ENCODE data around the gene TNFAIP2.
"Not testable (repeated sequence)": the region's sequence is repeated elsewhere in the genome, so short reads cannot be mapped to it uniquely, and the experiment has no call there.

The TNFAIP2 gene

GRCh38 chr14:103115845-103116572 is 7.3 kb upstream of the TNFAIP2 start:
- ChIA-PET CTCF (interaction anchor here (6.7 kb wide), 1 partner anchor 11 kb away, joined by 73 read pairs; no protein-coding TSS in a partner anchor), POLR2A (no interaction called here)
- no peak for DNase-seq (ENCODE audit: extremely low spot score)
- no peak for TF ChIP-seq CTCF (IDR thresholded peaks at IDR 0.05; ENCODE audit: control extremely low read depth, extremely low read depth, low read depth, missing control alignments)

GRCh38 chr14:103116636-103117035 is 6.6 kb upstream of the TNFAIP2 start:
- DNase-seq (ENCODE audit: extremely low spot score): no peak
- POLR2A ChIA-PET: interaction anchor here (0.7 kb wide), 1 partner anchor 192 kb away, joined by 8 read pairs; no protein-coding TSS in a partner anchor
- TF ChIP-seq CTCF (IDR thresholded peaks at IDR 0.05; ENCODE audit: control extremely low read depth, extremely low read depth, low read depth, missing control alignments): no peak
- CTCF ChIA-PET: interaction anchor here (6.7 kb wide), 1 partner anchor 11 kb away, joined by 73 read pairs; no protein-coding TSS in a partner anchor

GRCh38 chr14:103117499-103117898 is 5.8 kb upstream of the TNFAIP2 start:
- CTCF ChIA-PET: interaction anchor here (1.0 to 6.7 kb wide), 2 partner anchors 12 to 43 kb away, joined by 3 to 73 read pairs; no protein-coding TSS in a partner anchor
- POLR2A ChIA-PET: interaction anchor here (0.7 kb wide), 1 partner anchor 193 kb away, joined by 8 read pairs; no protein-coding TSS in a partner anchor
- DNase-seq (ENCODE audit: extremely low spot score): not testable (repeated sequence)

- no peak for TF ChIP-seq CTCF (IDR thresholded peaks at IDR 0.05; ENCODE audit: control extremely low read depth, extremely low read depth, low read depth, missing control alignments)
- DNase-seq (ENCODE audit: extremely low spot score): no peak
- CTCF ChIA-PET: interaction anchor here (1.0 to 6.7 kb wide), 3 partner anchors 13 to 43 kb away, joined by 3 to 73 read pairs (median 15); no protein-coding TSS in a partner anchor
- POLR2A ChIA-PET: no interaction called here
Measured at GRCh38 chr14:103118018-103118662, 5.1 kb upstream of the TNFAIP2 start.

GRCh38 chr14:103118663-103119404 is 4.4 kb upstream of the TNFAIP2 start:
- ChIA-PET CTCF (interaction anchor here (3.6 to 6.7 kb wide), 2 partner anchors 13 to 22 kb away, joined by 15 to 73 read pairs; no protein-coding TSS in a partner anchor), POLR2A (no interaction called here)
- TF ChIP-seq CTCF (IDR thresholded peaks at IDR 0.05; ENCODE audit: control extremely low read depth, extremely low read depth, low read depth, missing control alignments): no peak
- DNase-seq (ENCODE audit: extremely low spot score): no peak

GRCh38 chr14:103119527-103119926 is 3.7 kb upstream of the TNFAIP2 start:
- DNase-seq (ENCODE audit: extremely low spot score); POLR2A ChIA-PET: not testable (repeated sequence)
- CTCF ChIA-PET: interaction anchor here (3.6 to 6.7 kb wide), 2 partner anchors 14 to 22 kb away, joined by 15 to 73 read pairs; no protein-coding TSS in a partner anchor

GRCh38 chr14:103121121-103121845 is 2.0 kb upstream of the TNFAIP2 start:
- TF ChIP-seq CTCF (IDR thresholded peaks at IDR 0.05; ENCODE audit: control extremely low read depth, extremely low read depth, low read depth, missing control alignments): no peak
- CTCF ChIA-PET: interaction anchor here (1.1 to 3.6 kb wide), 2 partner anchors 16 to 20 kb away, joined by 7 to 15 read pairs; no protein-coding TSS in a partner anchor
- no peak for DNase-seq (ENCODE audit: extremely low spot score)
- POLR2A ChIA-PET: no interaction called here
